ENCODE data around the gene RSAD2. TPM values are rescaled to one million over a fixed set of nuclear protein-coding genes. Genes with fewer than 3 reads are reported as not detected.

Gene RSAD2
- total RNA-seq, 4 donors from 2014 or later, result 3.7 to 7.0 (median 5.8) TPM

- no peaks in the 10 kb centered on the region for H3K9me3 ChIP-seq
- no peak overlapping the region for H3K27ac ChIP-seq (replicated peaks in 1 of 4)
- intact Hi-C loops (cut with DNase I), result no loop called here
- H3K4me1 ChIP-seq, result peaks cover 19 to 39% (median 25%) of the 10 kb centered on the region in 4 donors
- H3K4me3 ChIP-seq, result no peak overlapping the region
- DNase-seq (ENCODE audit: extremely low spot score), result peak; percentile 87
- H3K36me3 ChIP-seq, result no peaks in the 10 kb centered on the region
- H3K27me3 ChIP-seq, result no peaks in the 10 kb centered on the region
- WGBS, result 56% methylated on average over 3 of the region's 3 CpGs
- no peak for TF ChIP-seq CTCF (IDR thresholded peaks at IDR 0.05)
- TF ChIP-seq EP300 (IDR thresholded peaks at IDR 0.05), result no peak
- no peak for TF ChIP-seq POLR2A (IDR thresholded peaks at IDR 0.05; ENCODE audit: low read depth)
- TF ChIP-seq POLR2AphosphoS5 (IDR thresholded peaks at IDR 0.05), result no peak
Measured at GRCh38 chr2:6927186-6927585, 49.6 kb downstream of the RSAD2 start.

- TF ChIP-seq CTCF (IDR thresholded peaks at IDR 0.05) (no peak), POLR2A (IDR thresholded peaks at IDR 0.05; ENCODE audit: low read depth) (no peak), EP300 (IDR thresholded peaks at IDR 0.05) (no peak), POLR2AphosphoS5 (IDR thresholded peaks at IDR 0.05) (no peak)
- intact Hi-C loops (cut with DNase I), result no loop called here
- H3K36me3 ChIP-seq, result no peaks in the 10 kb centered on the region
- H3K27me3 ChIP-seq, result no peaks in the 10 kb centered on the region
- H3K4me3 ChIP-seq, result no peak overlapping the region
- peaks cover 19 to 39% (median 25%) of the 10 kb centered on the region in 4 donors for H3K4me1 ChIP-seq
- WGBS, result 96% methylated on average over 3 of the region's 3 CpGs
- no peaks in the 10 kb centered on the region for H3K9me3 ChIP-seq
- no peak overlapping the region for H3K27ac ChIP-seq (replicated peaks in 1 of 4)
- DNase-seq (ENCODE audit: extremely low spot score), result peak; percentile 68
Measured at GRCh38 chr2:6927753-6928152, 50.2 kb downstream of the RSAD2 start.

- H3K27ac ChIP-seq (replicated peaks in 1 of 4), result no peak overlapping the region
- H3K27me3 ChIP-seq, result no peaks in the 10 kb centered on the region
- no peaks in the 10 kb centered on the region for H3K36me3 ChIP-seq
- WGBS, result 86% methylated on average over 9 of the region's 9 CpGs
- DNase-seq (ENCODE audit: extremely low spot score), result peak; percentile 60
- no peak overlapping the region for H3K4me3 ChIP-seq
- no peaks in the 10 kb centered on the region for H3K9me3 ChIP-seq
- H3K4me1 ChIP-seq, result peaks cover 19 to 39% (median 25%) of the 10 kb centered on the region in 4 donors
- no peak for TF ChIP-seq EP300 (IDR thresholded peaks at IDR 0.05)
- TF ChIP-seq POLR2AphosphoS5 (IDR thresholded peaks at IDR 0.05), result no peak
- no peak for TF ChIP-seq POLR2A (IDR thresholded peaks at IDR 0.05; ENCODE audit: low read depth)
- TF ChIP-seq CTCF (IDR thresholded peaks at IDR 0.05), result no peak
- intact Hi-C loops (cut with DNase I), result no loop called here
Measured at GRCh38 chr2:6928452-6928851, 50.9 kb downstream of the RSAD2 start.

- intact Hi-C loops (cut with DNase I), result no loop called here
- 84% methylated on average over 6 of the region's 6 CpGs for WGBS
- TF ChIP-seq POLR2A (IDR thresholded peaks at IDR 0.05; ENCODE audit: low read depth) (no peak), EP300 (IDR thresholded peaks at IDR 0.05) (no peak), POLR2AphosphoS5 (IDR thresholded peaks at IDR 0.05) (no peak), CTCF (IDR thresholded peaks at IDR 0.05) (no peak)
- no peak overlapping the region for H3K4me3 ChIP-seq
- peak; percentile 68 for DNase-seq (ENCODE audit: extremely low spot score)
- peaks cover 19 to 39% (median 24%) of the 10 kb centered on the region in 4 donors for H3K4me1 ChIP-seq
- H3K27ac ChIP-seq (replicated peaks in 1 of 4), result no peak overlapping the region
- no peaks in the 10 kb centered on the region for H3K9me3 ChIP-seq
- H3K36me3 ChIP-seq, result no peaks in the 10 kb centered on the region
- no peaks in the 10 kb centered on the region for H3K27me3 ChIP-seq
Measured at GRCh38 chr2:6929196-6929819, 51.7 kb downstream of the RSAD2 start.

Measured in esophagus muscularis mucosa (tissue), 4 donors.